ENCODE results near the gene TRIM56. TPM values are rescaled to one million over a fixed set of nuclear protein-coding genes. Genes with fewer than 3 reads are reported as not detected.

TRIM56 gene
- total and polyA plus RNA-seq, 2 of the 13 experiments (the other 11 are each of a cell fraction or from before 2014, with no cell fraction given) = 3.2 to 7.1 TPM

- TF ChIP-seq RARG (CRISPR knock-in tag; IDR thresholded peaks at IDR 0.05; ENCODE audit: low read depth) (no peak), ZC3H13 (CRISPR knock-in tag; IDR thresholded peaks at IDR 0.05) (0 out of 2 replicates have a peak, but pooled peaks have one; percentile 14), RCOR2 (CRISPR knock-in tag; IDR thresholded peaks at IDR 0.05) (no peak), EHMT2 (IDR thresholded peaks at IDR 0.05; ENCODE audit: borderline replicate concordance, low read depth, low read length) (no peak), POLR2A (IDR thresholded peaks at IDR 0.05; ENCODE audit: insufficient read depth in 1 of 2, low read depth in 2 of 2, low read length in 2 of 2) (peak in 1 of 2 experiments; percentile 55; a peak in 3 of 4 replicates), NR2F1 (CRISPR knock-in tag; IDR thresholded peaks at IDR 0.05) (no peak), ZNF513 (CRISPR knock-in tag; conservative IDR thresholded peaks at IDR 0.05) (0 out of 2 replicates have a peak, but pooled peaks have one; percentile 7), ZNF431 (CRISPR knock-in tag; IDR thresholded peaks at IDR 0.05; ENCODE audit: borderline replicate concordance, low read depth) (0 out of 2 replicates have a peak, but pooled peaks have one; percentile 21)
- TF ChIP-seq, protein P1, sequence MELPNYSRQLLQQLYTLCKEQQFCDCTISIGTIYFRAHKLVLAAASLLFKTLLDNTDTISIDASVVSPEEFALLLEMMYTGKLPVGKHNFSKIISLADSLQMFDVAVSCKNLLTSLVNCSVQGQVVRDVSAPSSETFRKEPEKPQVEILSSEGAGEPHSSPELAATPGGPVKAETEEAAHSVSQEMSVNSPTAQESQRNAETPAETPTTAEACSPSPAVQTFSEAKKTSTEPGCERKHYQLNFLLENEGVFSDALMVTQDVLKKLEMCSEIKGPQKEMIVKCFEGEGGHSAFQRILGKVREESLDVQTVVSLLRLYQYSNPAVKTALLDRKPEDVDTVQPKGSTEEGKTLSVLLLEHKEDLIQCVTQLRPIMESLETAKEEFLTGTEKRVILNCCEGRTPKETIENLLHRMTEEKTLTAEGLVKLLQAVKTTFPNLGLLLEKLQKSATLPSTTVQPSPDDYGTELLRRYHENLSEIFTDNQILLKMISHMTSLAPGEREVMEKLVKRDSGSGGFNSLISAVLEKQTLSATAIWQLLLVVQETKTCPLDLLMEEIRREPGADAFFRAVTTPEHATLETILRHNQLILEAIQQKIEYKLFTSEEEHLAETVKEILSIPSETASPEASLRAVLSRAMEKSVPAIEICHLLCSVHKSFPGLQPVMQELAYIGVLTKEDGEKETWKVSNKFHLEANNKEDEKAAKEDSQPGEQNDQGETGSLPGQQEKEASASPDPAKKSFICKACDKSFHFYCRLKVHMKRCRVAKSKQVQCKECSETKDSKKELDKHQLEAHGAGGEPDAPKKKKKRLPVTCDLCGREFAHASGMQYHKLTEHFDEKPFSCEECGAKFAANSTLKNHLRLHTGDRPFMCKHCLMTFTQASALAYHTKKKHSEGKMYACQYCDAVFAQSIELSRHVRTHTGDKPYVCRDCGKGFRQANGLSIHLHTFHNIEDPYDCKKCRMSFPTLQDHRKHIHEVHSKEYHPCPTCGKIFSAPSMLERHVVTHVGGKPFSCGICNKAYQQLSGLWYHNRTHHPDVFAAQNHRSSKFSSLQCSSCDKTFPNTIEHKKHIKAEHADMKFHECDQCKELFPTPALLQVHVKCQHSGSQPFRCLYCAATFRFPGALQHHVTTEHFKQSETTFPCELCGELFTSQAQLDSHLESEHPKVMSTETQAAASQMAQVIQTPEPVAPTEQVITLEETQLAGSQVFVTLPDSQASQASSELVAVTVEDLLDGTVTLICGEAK (IDR thresholded peaks at IDR 0.05) = no peak
- TF ChIP-seq, protein P1 (CRISPR knock-in tag; IDR thresholded peaks at IDR 0.05) = peak; percentile 38
- TF ChIP-seq, protein P2, sequence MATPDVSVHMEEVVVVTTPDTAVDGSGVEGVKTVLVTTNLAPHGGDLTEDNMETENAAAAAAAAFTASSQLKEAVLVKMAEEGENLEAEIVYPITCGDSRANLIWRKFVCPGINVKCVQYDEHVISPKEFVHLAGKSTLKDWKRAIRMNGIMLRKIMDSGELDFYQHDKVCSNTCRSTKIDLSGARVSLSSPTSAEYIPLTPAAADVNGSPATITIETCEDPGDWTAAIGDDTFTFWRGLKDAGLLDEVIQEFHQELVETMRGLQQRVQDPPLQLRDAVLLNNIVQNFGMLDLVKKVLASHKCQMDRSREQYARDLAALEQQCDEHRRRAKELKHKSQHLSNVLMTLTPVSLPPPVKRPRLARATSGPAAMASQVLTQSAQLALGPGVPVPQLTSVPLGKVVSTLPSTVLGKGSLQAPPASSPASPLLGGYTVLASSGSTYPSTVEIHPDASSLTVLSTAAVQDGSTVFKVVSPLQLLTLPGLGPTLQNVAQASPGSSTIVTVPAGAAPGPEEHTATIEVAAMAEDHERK (CRISPR knock-in tag; IDR thresholded peaks at IDR 0.05; ENCODE audit: low read depth) = no peak
- TF ChIP-seq, protein P3, sequence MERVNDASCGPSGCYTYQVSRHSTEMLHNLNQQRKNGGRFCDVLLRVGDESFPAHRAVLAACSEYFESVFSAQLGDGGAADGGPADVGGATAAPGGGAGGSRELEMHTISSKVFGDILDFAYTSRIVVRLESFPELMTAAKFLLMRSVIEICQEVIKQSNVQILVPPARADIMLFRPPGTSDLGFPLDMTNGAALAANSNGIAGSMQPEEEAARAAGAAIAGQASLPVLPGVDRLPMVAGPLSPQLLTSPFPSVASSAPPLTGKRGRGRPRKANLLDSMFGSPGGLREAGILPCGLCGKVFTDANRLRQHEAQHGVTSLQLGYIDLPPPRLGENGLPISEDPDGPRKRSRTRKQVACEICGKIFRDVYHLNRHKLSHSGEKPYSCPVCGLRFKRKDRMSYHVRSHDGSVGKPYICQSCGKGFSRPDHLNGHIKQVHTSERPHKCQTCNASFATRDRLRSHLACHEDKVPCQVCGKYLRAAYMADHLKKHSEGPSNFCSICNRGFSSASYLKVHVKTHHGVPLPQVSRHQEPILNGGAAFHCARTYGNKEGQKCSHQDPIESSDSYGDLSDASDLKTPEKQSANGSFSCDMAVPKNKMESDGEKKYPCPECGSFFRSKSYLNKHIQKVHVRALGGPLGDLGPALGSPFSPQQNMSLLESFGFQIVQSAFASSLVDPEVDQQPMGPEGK (CRISPR knock-in tag; IDR thresholded peaks at IDR 0.05) = no peak
Measured at GRCh38 chr7:101128040-101128834, 43.0 kb downstream of the TRIM56 start (continued).
